Hepatocyte (in vitro differentiated cells): ENCODE data around the gene MUC5AC.

Experiments used
- EZH2 ChIP-seq: fragments of 200-600 bp; sonication (generic); IDR thresholded peaks from 2 replicates; pipeline ENCODE4 v1.6.1; 2016; ENCODE audit warnings: antibody characterized with exemption, mild to moderate bottlenecking, borderline replicate concordance
- EZH2phosphoT487 ChIP-seq: fragments of 200-600 bp; sonication (generic); IDR thresholded peaks from one replicate; pipeline ENCODE4 v1.6.1; 2018; ENCODE audit warnings: antibody characterized with exemption, mild to moderate bottlenecking, low read depth, moderate library complexity; ENCODE audit not compliant: unreplicated experiment, severe bottlenecking
- TF ChIP-seq, protein P1 (sequence below): fragments of 200-600 bp; sonication (generic); IDR thresholded peaks from 2 replicates; pipeline ENCODE4 v1.5.1; 2016; ENCODE audit warnings: antibody characterized with exemption, mild to moderate bottlenecking; ENCODE audit not compliant: poor library complexity

DNA sequence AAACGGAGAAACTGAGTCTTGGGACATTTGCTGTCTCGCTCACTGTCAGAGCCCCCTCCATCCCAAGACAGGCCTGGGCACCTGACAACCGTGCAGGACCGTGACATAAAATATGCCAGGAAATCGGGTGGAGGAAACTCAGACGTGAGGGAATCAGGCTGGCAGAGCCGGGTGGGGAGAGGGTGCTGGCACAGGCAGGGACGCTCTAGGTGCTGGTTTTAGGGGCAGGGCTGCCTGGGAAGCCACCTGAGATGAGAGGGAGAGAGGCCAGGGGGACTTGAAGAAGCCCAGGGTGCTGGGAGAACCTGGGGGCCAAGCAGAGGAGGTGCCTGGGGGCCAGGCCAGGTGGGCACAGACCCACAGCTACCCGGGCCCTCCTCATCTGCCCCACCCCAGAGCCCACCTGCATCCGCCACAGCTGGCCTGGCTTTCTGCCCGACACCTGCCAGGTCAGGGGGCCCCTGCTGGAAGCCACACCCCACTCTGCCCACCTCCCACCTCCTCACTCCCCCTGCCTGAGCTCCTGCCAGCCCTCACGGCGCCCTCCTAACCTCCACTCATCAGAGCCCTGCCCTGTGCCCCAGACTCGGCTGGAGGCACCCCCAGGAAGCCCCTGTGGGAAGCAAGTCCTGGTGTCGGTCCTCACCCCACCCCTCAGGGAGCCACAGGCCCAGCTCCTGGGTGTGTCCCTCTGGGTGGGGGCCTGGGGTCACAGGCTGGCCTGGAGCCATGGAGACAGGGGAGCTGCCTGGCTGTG is 27.3 kb upstream of the MUC5AC start:
- TF ChIP-seq, protein P1, sequence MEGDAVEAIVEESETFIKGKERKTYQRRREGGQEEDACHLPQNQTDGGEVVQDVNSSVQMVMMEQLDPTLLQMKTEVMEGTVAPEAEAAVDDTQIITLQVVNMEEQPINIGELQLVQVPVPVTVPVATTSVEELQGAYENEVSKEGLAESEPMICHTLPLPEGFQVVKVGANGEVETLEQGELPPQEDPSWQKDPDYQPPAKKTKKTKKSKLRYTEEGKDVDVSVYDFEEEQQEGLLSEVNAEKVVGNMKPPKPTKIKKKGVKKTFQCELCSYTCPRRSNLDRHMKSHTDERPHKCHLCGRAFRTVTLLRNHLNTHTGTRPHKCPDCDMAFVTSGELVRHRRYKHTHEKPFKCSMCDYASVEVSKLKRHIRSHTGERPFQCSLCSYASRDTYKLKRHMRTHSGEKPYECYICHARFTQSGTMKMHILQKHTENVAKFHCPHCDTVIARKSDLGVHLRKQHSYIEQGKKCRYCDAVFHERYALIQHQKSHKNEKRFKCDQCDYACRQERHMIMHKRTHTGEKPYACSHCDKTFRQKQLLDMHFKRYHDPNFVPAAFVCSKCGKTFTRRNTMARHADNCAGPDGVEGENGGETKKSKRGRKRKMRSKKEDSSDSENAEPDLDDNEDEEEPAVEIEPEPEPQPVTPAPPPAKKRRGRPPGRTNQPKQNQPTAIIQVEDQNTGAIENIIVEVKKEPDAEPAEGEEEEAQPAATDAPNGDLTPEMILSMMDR, result no peak
- TF ChIP-seq EZH2, result no peak
- no peak for TF ChIP-seq EZH2phosphoT487
